Ishikawa (cell line): Measurements from ENCODE around the gene PARP8.

Experiments used
- CEBPB ChIP-seq: IDR thresholded peaks from 2 replicates; pipeline ENCODE4 v1.6.1; 2012
- EGR1 ChIP-seq: IDR thresholded peaks from 2 replicates; pipeline ENCODE4 v1.6.1; 2012
- EP300 ChIP-seq: IDR thresholded peaks from 2 replicates; pipeline ENCODE4 v1.6.1; 2012; ENCODE audit warnings: borderline replicate concordance
- RAD21 ChIP-seq: IDR thresholded peaks from 2 replicates; pipeline ENCODE4 v1.6.1; 2012; ENCODE audit warnings: low read depth
- YY1 ChIP-seq: IDR thresholded peaks from 2 replicates; pipeline ENCODE4 v1.6.1; 2012; ENCODE audit warnings: low read depth
- TF ChIP-seq, protein P1 (sequence below): IDR thresholded peaks from 2 replicates; pipeline ENCODE4 v1.6.1; 2012; ENCODE audit warnings: low read depth, mild to moderate bottlenecking
- TF ChIP-seq, protein P2 (sequence below): IDR thresholded peaks from 2 replicates; pipeline ENCODE4 v1.6.1; 2012

DNA sequence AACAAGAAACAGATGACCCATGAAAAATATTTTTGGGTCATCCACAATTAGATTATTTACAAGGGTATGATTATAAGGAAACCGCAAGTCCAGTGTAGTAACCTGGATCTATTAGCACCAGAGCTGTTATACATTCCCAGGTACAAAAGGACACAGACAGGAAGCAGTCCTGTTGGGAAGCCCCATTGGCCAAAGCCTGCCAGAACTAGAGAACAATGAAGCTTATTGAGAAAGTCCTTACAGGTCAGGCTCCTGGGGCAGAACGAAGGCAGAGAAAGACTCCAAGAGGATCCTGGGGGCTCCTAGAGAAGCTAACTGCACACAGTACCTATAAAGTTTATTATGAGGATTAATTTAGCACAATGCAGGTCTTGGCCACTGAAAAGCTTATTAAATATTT is 169.9 kb downstream of the PARP8 start:
- no peak for TF ChIP-seq RAD21
- TF ChIP-seq CEBPB, result no peak
- no peak for TF ChIP-seq EGR1
- no peak for TF ChIP-seq EP300
- TF ChIP-seq, protein P1, sequence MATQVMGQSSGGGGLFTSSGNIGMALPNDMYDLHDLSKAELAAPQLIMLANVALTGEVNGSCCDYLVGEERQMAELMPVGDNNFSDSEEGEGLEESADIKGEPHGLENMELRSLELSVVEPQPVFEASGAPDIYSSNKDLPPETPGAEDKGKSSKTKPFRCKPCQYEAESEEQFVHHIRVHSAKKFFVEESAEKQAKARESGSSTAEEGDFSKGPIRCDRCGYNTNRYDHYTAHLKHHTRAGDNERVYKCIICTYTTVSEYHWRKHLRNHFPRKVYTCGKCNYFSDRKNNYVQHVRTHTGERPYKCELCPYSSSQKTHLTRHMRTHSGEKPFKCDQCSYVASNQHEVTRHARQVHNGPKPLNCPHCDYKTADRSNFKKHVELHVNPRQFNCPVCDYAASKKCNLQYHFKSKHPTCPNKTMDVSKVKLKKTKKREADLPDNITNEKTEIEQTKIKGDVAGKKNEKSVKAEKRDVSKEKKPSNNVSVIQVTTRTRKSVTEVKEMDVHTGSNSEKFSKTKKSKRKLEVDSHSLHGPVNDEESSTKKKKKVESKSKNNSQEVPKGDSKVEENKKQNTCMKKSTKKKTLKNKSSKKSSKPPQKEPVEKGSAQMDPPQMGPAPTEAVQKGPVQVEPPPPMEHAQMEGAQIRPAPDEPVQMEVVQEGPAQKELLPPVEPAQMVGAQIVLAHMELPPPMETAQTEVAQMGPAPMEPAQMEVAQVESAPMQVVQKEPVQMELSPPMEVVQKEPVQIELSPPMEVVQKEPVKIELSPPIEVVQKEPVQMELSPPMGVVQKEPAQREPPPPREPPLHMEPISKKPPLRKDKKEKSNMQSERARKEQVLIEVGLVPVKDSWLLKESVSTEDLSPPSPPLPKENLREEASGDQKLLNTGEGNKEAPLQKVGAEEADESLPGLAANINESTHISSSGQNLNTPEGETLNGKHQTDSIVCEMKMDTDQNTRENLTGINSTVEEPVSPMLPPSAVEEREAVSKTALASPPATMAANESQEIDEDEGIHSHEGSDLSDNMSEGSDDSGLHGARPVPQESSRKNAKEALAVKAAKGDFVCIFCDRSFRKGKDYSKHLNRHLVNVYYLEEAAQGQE, result no peak
- no peak for TF ChIP-seq YY1
- TF ChIP-seq, protein P2, sequence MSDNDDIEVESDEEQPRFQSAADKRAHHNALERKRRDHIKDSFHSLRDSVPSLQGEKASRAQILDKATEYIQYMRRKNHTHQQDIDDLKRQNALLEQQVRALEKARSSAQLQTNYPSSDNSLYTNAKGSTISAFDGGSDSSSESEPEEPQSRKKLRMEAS, result no peak
